Adrenal gland (tissue), 12 donors: ENCODE measurements around the gene SLC25A21. TPM values are rescaled to one million over a fixed set of nuclear protein-coding genes. Genes with fewer than 3 reads are reported as not detected.

Source experiments
- DNase-seq, 7 donors: peaks; one replicate each; pipeline ENCODE4 v3.0.0-alpha.2; 2019 to 2020
- H3K27ac ChIP-seq, 5 donors: fragments of 200-600 bp; sonication (generic) in 4 of 5; 1 replicate in 3 of 5; 2 replicates in 2 of 5; pipeline versions ENCODE4 v1.5.1 to v1.8.0; 2016 to 2020; ENCODE audit warnings: mild to moderate bottlenecking in 1 of 5
- H3K27me3 ChIP-seq: fragments of 200-600 bp; 2 replicates; pipeline ENCODE4 v1.8.0; 2021
- H3K36me3 ChIP-seq, 2 donors: fragments of 200-600 bp; replicated peaks in 1 of 2; 1 replicate in 1 of 2; 2 replicates in 1 of 2; pipeline versions ENCODE4 v1.5.1 to v1.8.0; 2018 to 2022
- H3K4me1 ChIP-seq, 2 donors: fragments of 200-600 bp; replicated peaks in 1 of 2; 1 replicate in 1 of 2; 2 replicates in 1 of 2; pipeline versions ENCODE4 v1.5.1 to v1.8.0; 2018 to 2021
- H3K4me3 ChIP-seq, 4 donors: fragments of 200-600 bp; sonication (generic) in 3 of 4; one replicate each; pipeline ENCODE4 v1.5.1; 2016 to 2018
- H3K9me3 ChIP-seq, 3 donors: fragments of 200-600 bp; sonication (generic) in 1 of 3; replicated peaks in 1 of 3; 1 replicate in 2 of 3; 2 replicates in 1 of 3; pipeline versions ENCODE4 v1.5.1 to v1.8.0; 2016 to 2021
- CTCF ChIP-seq, 6 experiments: fragments of 450-650 bp in 4 of 6; fragments of 200-600 bp in 2 of 6; sonication (generic) in 1 of 6; IDR thresholded peaks; 1 replicate in 5 of 6; 2 replicates in 1 of 6; pipeline versions ENCODE4 v1.5.1 to v1.8.0; 2016 to 2021; ENCODE audit warnings: antibody characterized with exemption in 6 of 6, mild to moderate bottlenecking in 2 of 6, moderate library complexity in 1 of 6
- POLR2A ChIP-seq, 2 donors: fragments of 450-650 bp; IDR thresholded peaks; one replicate each; pipeline ENCODE4 v1.6.1; 2017; ENCODE audit warnings: antibody characterized with exemption in 2 of 2, mild to moderate bottlenecking in 2 of 2, moderate library complexity in 1 of 2
- WGBS, 4 donors: extraction: QIAGEN DNeasy Blood & Tissue Kit in 2 of 4; methylation state at CpG; one replicate each; pipeline versions ENCODE4 v1.1.5 to v1.1.7; 2013 to 2017; 5-methylcytosine and 5-hydroxymethylcytosine counted together
- intact Hi-C, 2 donors: fragments of 100-400 bp; cut with DNase I; formaldehyde crosslinking; loops; one replicate each; pipeline versions ENCODE4 v1.14.1 to v1.15.0; 2022 to 2023
- polyA plus RNA-seq, 3 donors: library from polyadenylated mRNA; stranded (reverse); fragments of 200-250 nt in 2 of 3; fragments of 350-450 nt in 1 of 3; fragmentation: Illumina TruSeq in 1 of 3; extraction: RNeasy Lipid Tissue Mini Kit (QIAGEN cat#74804) in 1 of 3; gene quantifications; one replicate each; pipeline ENCODE4 v1.2.3, GENCODE V29; 2013 to 2014
- total RNA-seq, 9 donors: library from RNA; depleted of rRNA in 4 of 9; stranded (reverse); fragments of >200 nt in 4 of 9; fragments of 120-200 nt in 1 of 9; fragmentation: NEBNext Ultra II Directional in 1 of 9; extraction: Animal tissue kit (Norgen Biotek cat#: 25700) in 1 of 9; gene quantifications; one replicate each; pipeline versions ENCODE4 v1.1.0 to v1.2.4, GENCODE V29; 2013 to 2023
- donor health status: healthy with polysubstance abuse.
- donor health status: Bipolar disorder and iron deficiency.
- donor health status: DM: yes; HTN: yes; CAD: no.
- donor health status: DM: no; HTN: no; CAD: no.
- donor health status: DM: no; HTN: no; CAD: no.
- donor health status: DM: yes; HTN: yes; CAD: no.

Gene SLC25A21
- total and polyA plus RNA-seq, 12 donors = 0.14 to 3.8 (median 0.56) TPM

- peaks cover 28% of the 10 kb centered on the region for H3K27me3 ChIP-seq
- TF ChIP-seq CTCF (IDR thresholded peaks at IDR 0.05) (no peak), POLR2A (IDR thresholded peaks at IDR 0.05) (no peak)
- no peak for DNase-seq
- no peak overlapping the region for H3K4me3 ChIP-seq
- H3K9me3 ChIP-seq = no peaks in the 10 kb centered on the region
- WGBS, 4 donors = 75 to 78% (median 77%) methylated on average over 5 of the region's 5 CpGs
- H3K4me1 ChIP-seq = no peaks in the 10 kb centered on the region
- no peaks in the 10 kb centered on the region for H3K36me3 ChIP-seq
- H3K27ac ChIP-seq = no peak overlapping the region
- intact Hi-C loops = no loop called here
Measured at GRCh38 chr14:36845356-36846012, 326.9 kb downstream of the SLC25A21 start.

GRCh38 chr14:36844443-36845195, 327.8 kb downstream of the SLC25A21 start:
- WGBS, 4 donors = 73 to 88% (median 80%) methylated on average over 6 of the region's 6 CpGs
- Histone ChIP-seq H3K4me3 (no peak overlapping the region), H3K27ac (no peak overlapping the region), H3K36me3 (no peaks in the 10 kb centered on the region), H3K9me3 (no peaks in the 10 kb centered on the region), H3K27me3 (peaks cover 19% of the 10 kb centered on the region), H3K4me1 (no peaks in the 10 kb centered on the region)
- TF ChIP-seq POLR2A (IDR thresholded peaks at IDR 0.05) (no peak), CTCF (IDR thresholded peaks at IDR 0.05) (no peak)
- no peak for DNase-seq
- intact Hi-C loops = no loop called here

GRCh38 chr14:36843410-36843809, 329.0 kb downstream of the SLC25A21 start:
- Histone ChIP-seq H3K27ac (no peak overlapping the region), H3K4me1 (no peaks in the 10 kb centered on the region), H3K36me3 (no peaks in the 10 kb centered on the region), H3K4me3 (no peak overlapping the region), H3K27me3 (peaks cover 14% of the 10 kb centered on the region), H3K9me3 (no peaks in the 10 kb centered on the region)
- intact Hi-C loops = no loop called here
- 58 to 81% (median 64%) methylated on average over 1 of the region's 1 CpG for WGBS, 4 donors
- TF ChIP-seq POLR2A (IDR thresholded peaks at IDR 0.05) (no peak), CTCF (IDR thresholded peaks at IDR 0.05) (no peak)
- no peak for DNase-seq

GRCh38 chr14:36835128-36835527, 337.3 kb downstream of the SLC25A21 start:
- TF ChIP-seq CTCF (IDR thresholded peaks at IDR 0.05) = no peak
- TF ChIP-seq POLR2A (IDR thresholded peaks at IDR 0.05) = no peak
- H3K36me3 ChIP-seq = no peaks in the 10 kb centered on the region
- peaks cover 3% of the 10 kb centered on the region for H3K27me3 ChIP-seq
- no peak overlapping the region for H3K27ac ChIP-seq
- no peaks in the 10 kb centered on the region for H3K4me1 ChIP-seq
- H3K9me3 ChIP-seq = no peaks in the 10 kb centered on the region
- intact Hi-C loops = no loop called here
- 12 to 30% (median 14%) methylated on average over 2 of the region's 2 CpGs for WGBS, 4 donors
- no peak overlapping the region for H3K4me3 ChIP-seq
- DNase-seq = no peak
